ENCODE results near the gene SIGLEC12.

- TF ChIP-seq CTCF (IDR thresholded peaks at IDR 0.05; ENCODE audit: low read length) (no peak), EZH2 (optimal IDR thresholded peaks at IDR 0.05; ENCODE audit: low read depth, low read length) (no peak)
Measured at GRCh38 chr19:51479531-51480331, 21.9 kb downstream of the SIGLEC12 start.

Measured in MM.1S (cell line).